MCF 10A (cell line): Measurements from ENCODE around the gene RNU1-3. TPM values are rescaled to one million over a fixed set of nuclear protein-coding genes. Genes with fewer than 3 reads are reported as not detected.
A peak's percentile ranks its signal among the peaks of the same experiment; 100 is the strongest.
"Not testable (repeated sequence)": the region's sequence is repeated elsewhere in the genome, so short reads cannot be mapped to it uniquely, and the experiment has no call there.

Experiments used
- BruUV-seq: library from RNA; stranded (reverse); fragments of 400-500 nt; replicated peaks from 2 replicates; lab custom pipeline; 2021; lab: Mats Ljungman, UMichigan
- CTCF ChIA-PET: fragments of 300-600 bp; sonication (Branson Sonifier 250); formaldehyde crosslinking; extraction: SDS; loops from one replicate; lab custom pipeline; 2021; ENCODE audit warnings: antibody characterized with exemption, inconsistent platforms; lab: Yijun Ruan, JAX
- POLR2A ChIA-PET: fragments of 300-600, 350-650 bp; sonication (Branson Sonifier 250); formaldehyde crosslinking; extraction: SDS; loops from one replicate; lab custom pipeline; 2020; ENCODE audit warnings: antibody characterized with exemption, inconsistent platforms; lab: Yijun Ruan, JAX
- DNase-seq: peaks from one replicate; pipeline ENCODE4 v3.0.0-alpha.2; 2018; ENCODE audit not compliant: unreplicated experiment
- H3K27ac Mint-ChIP-seq: one replicate; pipeline ENCODE4 v1.8.0; 2022; ENCODE audit warnings: mild to moderate bottlenecking, low read depth, mixed read lengths; ENCODE audit not compliant: unreplicated experiment
- H3K27me3 Mint-ChIP-seq: one replicate; pipeline ENCODE4 v1.8.0; 2022; ENCODE audit warnings: mixed read lengths; ENCODE audit not compliant: insufficient read depth, unreplicated experiment
- H3K36me3 Mint-ChIP-seq: one replicate; pipeline ENCODE4 v1.8.0; 2022; ENCODE audit warnings: mild to moderate bottlenecking, moderate library complexity, mixed read lengths; ENCODE audit not compliant: insufficient read depth, unreplicated experiment
- H3K4me1 Mint-ChIP-seq: one replicate; pipeline ENCODE4 v1.8.0; 2022; ENCODE audit warnings: mixed read lengths; ENCODE audit not compliant: insufficient read depth, unreplicated experiment
- H3K4me3 Mint-ChIP-seq: one replicate; pipeline ENCODE4 v1.8.0; 2022; ENCODE audit warnings: mild to moderate bottlenecking, moderate library complexity, mixed read lengths; ENCODE audit not compliant: unreplicated experiment
- H3K9me3 Mint-ChIP-seq: one replicate; pipeline ENCODE4 v1.8.0; 2022; ENCODE audit warnings: mixed read lengths; ENCODE audit not compliant: unreplicated experiment
- CTCF ChIP-seq: fragments of 200-600 bp; IDR thresholded peaks from one replicate; pipeline ENCODE4 v1.8.0; 2022; ENCODE audit warnings: antibody characterized with exemption, mild to moderate bottlenecking; ENCODE audit not compliant: unreplicated experiment
- intact Hi-C: fragments of 100-400 bp; cut with micrococcal nuclease; formaldehyde crosslinking; loops from 2 replicates; pipeline ENCODE4 v1.14.1; 2022
- total RNA-seq: library from RNA; stranded (reverse); gene quantifications from 2 replicates; pipeline ENCODE4 v1.2.3, GENCODE V29; 2022

Gene RNU1-3
- total RNA-seq, 1 experiment from 2014 or later = 1,606 TPM

GRCh38 chr1:16677552-16678431, 11.0 kb upstream of the RNU1-3 start:
- POLR2A ChIA-PET = no interaction called here
- peaks cover 16% of the 10 kb centered on the region for H3K27me3 Mint-ChIP-seq
- TF ChIP-seq CTCF = no peak
- BruUV-seq = no TSS peak
- H3K27ac Mint-ChIP-seq = no peak overlapping the region
- DNase-seq = peak; percentile 66
- H3K36me3 Mint-ChIP-seq = peaks cover 8% of the 10 kb centered on the region
- CTCF ChIA-PET = no interaction called here
- peaks cover 5% of the 10 kb centered on the region for H3K4me1 Mint-ChIP-seq
- no peaks in the 10 kb centered on the region for H3K9me3 Mint-ChIP-seq
- intact Hi-C loops = no loop called here
- H3K4me3 Mint-ChIP-seq = no peak overlapping the region

GRCh38 chr1:16676661-16677523, 10.1 kb upstream of the RNU1-3 start:
- H3K27ac Mint-ChIP-seq, POLR2A ChIA-PET, intact Hi-C loops, DNase-seq, H3K4me1 Mint-ChIP-seq, H3K9me3 Mint-ChIP-seq, H3K36me3 Mint-ChIP-seq, BruUV-seq, H3K4me3 Mint-ChIP-seq, CTCF ChIA-PET: not testable (repeated sequence)
- H3K27me3 Mint-ChIP-seq = peaks cover 16% of the 10 kb centered on the region

- H3K4me1 Mint-ChIP-seq, CTCF ChIA-PET, H3K9me3 Mint-ChIP-seq, H3K4me3 Mint-ChIP-seq, H3K36me3 Mint-ChIP-seq, BruUV-seq, H3K27ac Mint-ChIP-seq, intact Hi-C loops, POLR2A ChIA-PET, DNase-seq: not testable (repeated sequence)
- peaks cover 16% of the 10 kb centered on the region for H3K27me3 Mint-ChIP-seq
Measured at GRCh38 chr1:16675118-16675510, 8.4 kb upstream of the RNU1-3 start.

GRCh38 chr1:16673976-16674375, 7.2 kb upstream of the RNU1-3 start:
- DNase-seq, BruUV-seq, H3K4me1 Mint-ChIP-seq, H3K27ac Mint-ChIP-seq, H3K9me3 Mint-ChIP-seq, H3K36me3 Mint-ChIP-seq, POLR2A ChIA-PET, CTCF ChIA-PET, H3K4me3 Mint-ChIP-seq, intact Hi-C loops: not testable (repeated sequence)
- peaks cover 15% of the 10 kb centered on the region for H3K27me3 Mint-ChIP-seq

GRCh38 chr1:16665836-16666235, 912 bp downstream of the RNU1-3 start:
- intact Hi-C loops, CTCF ChIA-PET, H3K27me3 Mint-ChIP-seq, H3K4me3 Mint-ChIP-seq, H3K36me3 Mint-ChIP-seq, H3K27ac Mint-ChIP-seq, DNase-seq, H3K9me3 Mint-ChIP-seq, H3K4me1 Mint-ChIP-seq, POLR2A ChIA-PET, BruUV-seq: not testable (repeated sequence)

GRCh38 chr1:16658234-16658633, 8.5 kb downstream of the RNU1-3 start:
- BruUV-seq, H3K4me3 Mint-ChIP-seq, H3K36me3 Mint-ChIP-seq, CTCF ChIA-PET, H3K27me3 Mint-ChIP-seq, POLR2A ChIA-PET, DNase-seq, H3K9me3 Mint-ChIP-seq, H3K27ac Mint-ChIP-seq, H3K4me1 Mint-ChIP-seq, intact Hi-C loops: not testable (repeated sequence)

GRCh38 chr1:16656981-16657683, 9.6 kb downstream of the RNU1-3 start:
- H3K4me3 Mint-ChIP-seq, DNase-seq, H3K27me3 Mint-ChIP-seq, H3K9me3 Mint-ChIP-seq, H3K4me1 Mint-ChIP-seq, H3K36me3 Mint-ChIP-seq, BruUV-seq, CTCF ChIA-PET, H3K27ac Mint-ChIP-seq, POLR2A ChIA-PET, intact Hi-C loops: not testable (repeated sequence)

GRCh38 chr1:16656574-16656973, 10.2 kb downstream of the RNU1-3 start:
- CTCF ChIA-PET, DNase-seq, H3K4me1 Mint-ChIP-seq, POLR2A ChIA-PET, intact Hi-C loops, H3K36me3 Mint-ChIP-seq, H3K9me3 Mint-ChIP-seq, H3K27me3 Mint-ChIP-seq, H3K27ac Mint-ChIP-seq, BruUV-seq, H3K4me3 Mint-ChIP-seq: not testable (repeated sequence)
